ENCODE results near the gene CKAP5.
"Not testable (repeated sequence)": the region's sequence is repeated elsewhere in the genome, so short reads cannot be mapped to it uniquely, and the experiment has no call there.

The CKAP5 gene

DNA sequence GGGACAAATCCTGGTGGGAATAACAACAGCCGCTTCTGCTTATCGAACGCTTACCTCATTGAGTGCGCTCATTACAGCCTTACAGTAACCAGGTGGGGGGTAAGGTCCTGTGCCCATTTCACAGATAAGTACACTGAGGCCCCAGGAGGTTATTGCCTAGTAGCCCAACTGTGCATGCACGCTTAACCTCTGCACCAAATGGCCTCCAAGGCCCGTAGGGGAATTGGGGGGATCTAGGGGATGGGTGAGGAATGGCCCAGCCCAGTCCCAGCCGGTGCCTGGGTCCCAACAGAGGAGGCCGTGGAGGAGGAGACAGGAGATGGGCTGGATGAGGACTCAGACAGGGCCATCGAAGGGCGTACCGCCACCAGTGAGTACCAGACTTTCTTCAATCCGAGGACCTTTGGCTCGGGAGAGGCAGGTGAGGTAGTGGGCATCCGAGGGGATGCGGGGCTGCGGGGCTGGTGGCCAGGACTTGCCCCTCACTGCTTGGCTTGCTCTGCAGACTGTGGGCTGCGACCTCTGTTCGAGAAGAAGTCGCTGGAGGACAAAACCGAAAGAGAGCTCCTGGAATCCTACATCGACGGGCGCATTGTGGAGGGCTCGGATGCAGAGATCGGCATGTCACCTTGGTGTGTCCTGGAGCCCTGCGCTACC lies 119.7 kb downstream of the CKAP5 start:
- DNase-seq (ENCODE audit: low read depth in 3 of 3): no peak

DNA sequence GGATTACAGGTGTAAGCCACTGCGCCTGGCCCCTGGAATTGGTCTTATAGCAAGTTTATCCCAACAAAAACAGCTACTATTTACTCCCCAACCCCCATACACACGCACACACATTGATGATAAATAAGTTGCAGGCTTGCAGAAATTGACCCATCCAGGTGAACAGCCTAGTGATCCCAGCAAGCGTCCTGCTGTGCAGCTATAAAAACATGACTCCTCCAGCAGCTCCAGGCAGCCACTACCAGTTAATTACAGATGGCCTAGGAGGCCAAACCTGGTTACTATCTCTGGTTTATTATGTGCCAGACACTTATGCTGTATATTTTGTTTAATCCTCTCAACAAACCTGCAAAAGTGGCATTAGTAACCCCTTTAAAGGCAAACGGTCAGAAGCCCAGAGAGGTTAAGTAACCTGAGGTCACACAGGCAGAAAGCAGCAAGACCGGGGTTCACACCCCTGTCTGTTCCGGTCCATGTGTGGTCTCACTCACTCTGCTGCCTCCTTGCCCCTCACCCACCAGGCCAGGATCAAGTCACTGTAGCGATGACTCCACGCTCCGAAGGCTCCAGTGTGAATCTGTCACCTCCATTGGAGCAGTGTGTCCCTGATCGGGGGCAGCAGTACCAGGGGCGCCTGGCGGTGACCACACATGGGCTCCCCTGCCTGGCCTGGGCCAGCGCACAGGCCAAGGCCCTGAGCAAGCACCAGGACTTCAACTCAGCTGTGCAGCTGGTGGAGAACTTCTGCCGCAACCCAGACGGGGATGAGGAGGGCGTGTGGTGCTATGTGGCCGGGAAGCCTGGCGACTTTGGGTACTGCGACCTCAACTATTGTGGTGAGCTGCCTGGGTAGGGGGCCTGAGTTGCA lies 120.5 kb downstream of the CKAP5 start:
- DNase-seq (ENCODE audit: low read depth in 3 of 3): no peak

DNA sequence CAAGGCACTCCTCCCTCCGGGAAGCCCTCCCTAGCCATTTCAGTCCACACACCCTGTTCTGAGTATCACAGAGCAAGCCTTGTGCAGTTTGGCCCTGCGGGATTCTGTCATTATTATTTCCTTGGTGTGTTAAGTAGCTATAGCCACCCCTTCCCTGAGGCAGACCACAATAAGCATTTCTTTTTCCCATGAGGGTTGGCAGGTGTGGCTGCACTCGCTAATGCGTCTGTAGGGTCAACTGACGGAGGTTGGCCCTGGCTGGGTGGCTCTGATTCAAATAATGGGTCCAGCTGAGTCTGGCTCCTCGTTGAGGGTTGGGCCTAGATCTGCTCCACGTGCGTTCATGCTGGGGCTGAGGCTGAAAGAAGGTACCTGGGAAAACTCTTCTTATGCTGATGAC lies 122.0 kb downstream of the CKAP5 start:
- no peak for DNase-seq (ENCODE audit: low read depth in 3 of 3)

DNA sequence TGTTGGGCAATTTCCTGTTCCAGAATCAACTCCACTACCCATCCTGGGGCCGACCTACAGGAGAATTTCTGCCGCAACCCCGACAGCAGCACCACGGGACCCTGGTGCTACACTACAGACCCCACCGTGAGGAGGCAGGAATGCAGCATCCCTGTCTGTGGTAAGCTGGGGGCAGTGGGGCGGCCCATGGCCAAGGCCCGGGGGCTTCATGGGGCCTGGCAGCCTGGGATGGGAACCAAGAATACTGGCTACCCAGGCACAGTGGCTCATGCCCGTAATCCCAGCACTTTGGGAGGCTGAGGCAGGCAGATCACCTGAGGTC lies 122.8 kb downstream of the CKAP5 start:
- no peak for DNase-seq (ENCODE audit: low read depth in 3 of 3)

DNA sequence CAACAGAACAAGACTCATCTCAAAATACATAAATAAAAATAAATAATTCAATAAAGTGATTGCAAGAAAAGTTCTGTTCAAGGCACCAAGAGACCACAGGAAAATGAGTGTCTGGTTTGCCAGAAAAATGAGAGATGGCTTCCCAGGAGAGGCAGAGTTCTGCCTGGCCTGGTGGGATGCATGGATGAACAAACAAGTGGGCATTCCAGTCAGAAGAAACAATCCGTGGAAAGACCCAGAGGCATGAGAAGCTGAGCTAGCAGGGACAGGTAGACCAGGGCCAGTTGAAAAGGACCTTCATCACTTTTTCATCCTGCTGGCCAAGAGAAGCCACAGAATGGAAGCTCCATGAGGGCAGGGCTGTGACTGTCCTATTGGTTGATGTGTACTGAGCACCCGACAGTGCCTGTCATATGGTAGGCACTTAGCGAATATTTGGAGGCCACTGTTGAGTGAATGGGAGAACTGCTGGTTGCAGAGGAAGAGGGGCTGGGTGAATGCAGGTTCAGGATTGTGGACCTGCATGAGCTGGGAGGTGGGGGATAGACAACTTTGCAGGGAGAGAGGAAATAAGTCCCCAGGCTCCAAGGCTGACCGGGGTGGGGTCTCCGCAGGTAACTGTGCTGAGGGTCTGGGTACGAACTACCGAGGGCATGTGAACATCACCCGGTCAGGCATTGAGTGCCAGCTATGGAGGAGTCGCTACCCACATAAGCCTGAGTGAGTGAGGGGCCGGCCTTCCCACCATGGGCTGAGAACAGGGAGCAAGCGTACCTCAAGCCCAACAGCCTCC lies 123.3 kb downstream of the CKAP5 start:
- DNase-seq (ENCODE audit: low read depth in 3 of 3): no peak

DNA sequence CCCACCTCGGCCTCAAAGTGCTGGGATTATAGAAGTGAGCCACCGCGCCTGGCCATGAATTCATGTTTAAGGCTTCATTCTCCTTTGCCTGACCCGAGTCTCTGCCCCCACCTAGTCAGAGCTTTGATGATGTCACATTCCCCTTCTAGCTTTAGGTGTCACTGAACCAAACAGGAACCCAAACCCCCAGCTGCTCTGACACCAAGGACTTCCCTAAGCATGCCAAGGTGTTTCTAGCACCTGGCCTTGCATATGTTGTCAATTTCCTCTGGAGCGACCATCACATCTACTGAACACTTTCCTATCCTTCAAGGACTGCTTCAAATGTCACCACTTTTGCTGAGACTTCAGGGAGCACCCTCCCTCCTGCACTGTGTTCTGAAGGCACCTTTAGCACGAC lies 124.8 kb downstream of the CKAP5 start:
- DNase-seq (ENCODE audit: low read depth in 3 of 3): no peak

DNA sequence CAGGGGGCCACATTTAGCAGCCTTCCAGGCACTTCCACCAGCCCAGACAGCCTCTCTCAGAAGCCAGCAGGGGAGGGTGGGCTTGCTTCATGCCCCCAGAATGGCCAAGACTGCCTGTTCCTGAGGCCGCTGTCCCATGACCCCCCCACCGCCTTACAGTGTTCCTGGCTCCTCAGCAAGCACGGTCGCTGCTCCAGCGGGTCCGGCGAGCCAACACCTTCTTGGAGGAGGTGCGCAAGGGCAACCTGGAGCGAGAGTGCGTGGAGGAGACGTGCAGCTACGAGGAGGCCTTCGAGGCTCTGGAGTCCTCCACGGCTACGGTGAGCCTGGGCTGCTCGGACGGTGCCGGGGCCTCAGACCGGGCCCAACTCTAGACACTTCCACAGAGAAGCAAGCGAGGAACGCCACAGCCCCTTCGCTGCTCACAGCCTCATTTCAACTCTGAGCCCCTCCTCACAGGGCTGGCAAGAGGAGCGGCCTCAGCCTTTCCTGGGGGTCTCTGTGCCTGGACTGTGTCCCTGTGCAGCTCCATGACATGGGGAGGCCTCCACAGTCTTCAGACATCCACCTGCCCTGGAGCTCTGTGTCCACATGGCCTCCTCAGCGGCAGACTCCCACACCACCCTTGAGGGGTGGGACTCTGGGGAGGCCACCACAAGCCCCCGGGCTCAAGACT lies 126.4 kb downstream of the CKAP5 start:
- no peak for DNase-seq (ENCODE audit: low read depth in 3 of 3)

DNA sequence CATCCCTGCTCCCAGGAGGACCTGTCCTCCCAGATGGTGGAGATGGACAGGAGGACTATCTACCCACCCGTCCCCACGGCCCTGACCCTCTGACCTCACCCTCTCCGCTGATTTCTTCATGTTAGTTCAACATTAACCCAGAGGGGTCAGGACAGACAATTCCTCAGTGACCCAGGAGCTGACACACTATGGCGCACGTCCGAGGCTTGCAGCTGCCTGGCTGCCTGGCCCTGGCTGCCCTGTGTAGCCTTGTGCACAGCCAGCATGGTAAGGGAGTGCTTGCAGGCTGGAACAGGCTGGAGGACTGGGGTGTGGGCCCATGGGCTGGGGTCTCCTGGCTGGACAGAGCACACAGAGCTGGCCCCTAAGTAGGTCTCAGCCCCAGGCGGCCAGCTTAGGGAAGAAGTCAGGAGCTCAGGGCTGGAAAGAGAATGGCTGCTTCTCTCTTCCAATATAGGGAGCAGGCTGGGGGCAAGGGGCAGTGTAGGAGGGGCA lies 127.0 kb downstream of the CKAP5 start, which contains the start of gene F2:
F2 (plus strand) TSS at position 166 of the 495 bp plus-strand sequence; CDS start at position 189, 23 bp downstream.
- DNase-seq (ENCODE audit: low read depth in 3 of 3): no peak

DNA sequence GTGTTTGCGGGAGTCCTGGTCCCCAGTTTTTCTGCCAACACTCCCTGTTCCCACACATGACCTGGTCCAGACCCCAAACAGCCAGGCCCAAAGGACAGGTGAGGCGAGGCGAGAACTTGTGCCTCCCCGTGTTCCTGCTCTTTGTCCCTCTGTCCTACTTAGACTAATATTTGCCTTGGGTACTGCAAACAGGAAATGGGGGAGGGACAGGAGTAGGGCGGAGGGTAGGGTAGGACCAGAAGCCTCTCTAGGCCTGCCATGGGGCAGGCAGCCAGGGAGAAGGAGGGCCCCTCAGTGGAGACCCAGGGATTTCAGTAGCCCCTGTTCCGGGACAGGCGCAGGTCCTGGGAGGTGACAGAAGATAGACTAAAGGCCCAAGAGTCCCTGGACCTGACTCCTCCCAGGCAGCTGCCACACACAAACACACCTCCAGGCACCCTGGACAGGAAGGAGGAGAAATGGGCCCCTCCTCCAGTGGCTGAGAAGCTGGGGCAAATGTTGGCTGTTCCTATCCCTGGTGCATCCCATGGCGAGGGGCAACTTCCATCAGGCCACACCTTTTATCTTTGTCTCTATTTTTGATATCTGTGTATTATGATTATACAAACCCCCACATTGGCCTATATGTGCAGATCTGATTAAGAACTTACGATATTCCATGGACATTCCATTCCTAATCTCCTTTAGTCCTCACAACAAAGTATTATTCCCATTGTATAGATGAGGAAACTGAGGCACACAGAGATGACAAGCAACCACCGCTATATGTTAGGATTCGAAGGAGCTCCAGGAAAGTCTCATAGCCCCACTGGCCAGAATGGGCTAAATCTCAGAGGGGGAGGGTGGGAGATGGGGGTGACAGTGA lies 127.7 kb downstream of the CKAP5 start:
- no peak for DNase-seq (ENCODE audit: low read depth in 3 of 3)

DNA sequence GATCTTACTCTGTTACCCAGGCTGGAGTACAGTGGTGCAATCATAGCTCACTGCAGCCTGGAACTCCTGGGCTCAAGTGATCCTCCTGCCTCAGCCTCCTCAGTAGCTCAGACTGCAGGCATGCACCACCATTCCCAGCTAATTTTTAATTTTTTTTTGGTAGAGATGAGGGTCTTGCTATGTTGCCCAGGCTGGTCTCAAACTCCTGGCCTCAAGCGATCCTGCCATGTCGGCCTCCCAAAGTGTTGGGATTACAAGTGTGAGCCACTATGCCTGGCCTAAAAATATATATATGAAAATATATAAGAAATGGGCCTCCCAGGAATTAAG lies 128.3 kb downstream of the CKAP5 start:
- DNase-seq (ENCODE audit: low read depth in 3 of 3): not testable (repeated sequence)

DNA sequence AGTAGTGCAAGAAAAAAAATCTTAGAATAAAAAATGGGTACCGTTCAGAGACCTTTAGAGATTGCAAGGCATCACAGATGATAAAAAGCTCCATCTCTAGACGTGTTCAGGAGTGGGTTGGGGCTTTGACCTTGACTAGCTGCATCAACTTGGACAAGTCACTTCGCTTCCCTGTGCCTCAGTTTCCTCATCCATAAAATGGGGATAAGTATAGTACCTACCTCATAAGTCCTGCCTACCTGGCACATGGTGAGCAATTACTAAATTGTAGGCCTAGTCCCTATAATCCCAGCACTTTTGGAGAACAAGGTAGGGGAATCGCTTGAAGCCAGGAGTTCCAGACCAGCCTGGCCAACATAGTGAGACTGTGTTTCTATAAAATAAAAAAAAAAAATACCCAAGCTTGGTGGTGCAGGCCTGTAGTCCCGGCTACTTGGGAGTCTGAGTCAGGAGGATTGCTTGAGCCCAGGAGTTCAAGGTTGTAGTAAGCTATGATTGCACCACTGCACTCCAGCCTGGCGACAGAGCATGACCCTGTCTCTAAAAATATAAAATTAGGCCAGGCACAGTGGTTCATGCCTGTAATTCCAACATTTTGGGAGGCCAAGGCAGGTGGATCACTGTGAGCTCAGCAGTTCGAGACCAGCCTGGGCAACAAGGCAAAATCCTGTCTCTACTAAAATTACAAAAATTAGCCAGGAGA lies 133.1 kb downstream of the CKAP5 start:
- DNase-seq (ENCODE audit: low read depth in 3 of 3): no peak

DNA sequence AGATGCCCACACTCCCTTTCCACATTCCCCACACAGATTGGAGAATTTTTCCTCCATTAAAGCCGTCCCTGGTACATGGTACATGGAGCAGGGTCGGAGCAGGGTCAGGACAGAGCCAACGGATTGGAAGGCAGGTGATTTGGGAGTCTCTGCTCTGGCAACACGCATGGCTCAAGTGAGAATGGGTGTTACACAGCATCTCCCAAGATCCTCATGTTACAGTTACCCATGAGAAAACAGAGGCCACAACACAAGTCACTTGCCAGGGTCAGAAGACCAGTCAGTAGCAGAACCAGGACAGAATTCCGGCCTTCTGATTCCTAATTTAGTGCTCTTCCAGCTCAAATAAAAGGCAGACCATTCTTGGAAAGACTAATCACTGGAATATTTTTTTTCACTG lies 134.8 kb downstream of the CKAP5 start:
- no peak for DNase-seq (ENCODE audit: low read depth in 3 of 3)

DNA sequence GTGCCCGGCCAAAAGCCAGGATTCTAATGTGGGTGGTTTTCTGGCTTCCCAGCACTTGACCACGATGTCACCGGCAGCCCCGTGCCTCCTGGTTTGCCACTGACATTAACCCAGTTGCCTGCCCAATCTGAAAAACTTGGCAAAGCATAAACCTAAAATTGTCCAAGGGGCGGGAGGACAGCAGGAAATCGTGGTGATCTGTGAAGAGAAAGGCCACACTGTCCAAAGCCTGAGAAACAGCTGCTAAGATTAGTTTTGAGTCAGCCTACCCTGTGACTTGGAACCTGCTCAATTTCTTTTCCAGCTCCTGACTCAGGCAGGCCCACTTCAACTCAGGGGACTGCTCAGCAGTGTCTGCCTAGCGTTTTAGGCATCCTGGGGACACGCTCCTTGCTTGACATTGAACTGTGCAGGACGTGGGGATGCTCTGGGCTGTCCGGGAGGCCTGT lies 135.2 kb downstream of the CKAP5 start:
- DNase-seq (ENCODE audit: low read depth in 3 of 3): no peak

DNA sequence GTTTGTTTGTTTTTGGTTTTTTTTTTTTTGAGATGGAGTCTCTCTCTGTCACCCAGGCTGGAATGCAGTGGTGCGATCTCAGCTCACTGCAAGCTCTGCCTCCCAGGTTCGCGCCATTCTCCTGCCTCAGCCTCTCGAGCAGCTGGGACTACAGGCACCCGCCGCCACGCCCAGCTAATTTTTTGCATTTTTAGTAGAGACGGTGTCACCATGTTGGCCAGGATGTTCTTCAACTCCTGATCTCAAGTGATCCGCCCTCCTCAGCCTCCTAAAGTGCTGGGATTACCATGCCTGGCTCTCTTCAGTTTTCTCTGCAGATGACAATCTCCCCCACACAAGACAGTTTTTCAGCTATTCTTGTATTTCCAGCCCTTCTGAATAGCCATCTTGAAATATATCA lies 136.7 kb downstream of the CKAP5 start:
- DNase-seq (ENCODE audit: low read depth in 3 of 3): not testable (repeated sequence)

DNA sequence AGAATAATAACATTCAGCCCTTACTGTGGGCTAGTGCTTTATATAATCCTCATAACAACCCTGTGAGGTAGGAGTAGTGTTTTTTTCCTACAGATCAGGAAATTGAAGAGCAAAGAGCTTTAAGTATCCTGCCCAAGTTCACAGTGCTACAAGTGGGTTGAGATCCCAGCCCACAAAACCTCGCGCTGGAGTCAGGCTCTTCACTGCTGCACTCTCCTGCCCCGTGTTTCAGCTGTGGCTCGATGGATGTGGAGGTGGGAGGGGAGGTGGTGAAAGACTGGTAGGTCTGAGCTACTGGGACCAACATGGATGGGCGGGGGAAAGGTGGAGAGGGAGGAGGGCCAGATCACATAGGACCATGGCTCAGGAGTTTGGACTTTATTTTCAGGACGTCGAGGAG lies 139.2 kb downstream of the CKAP5 start:
- DNase-seq (ENCODE audit: low read depth in 3 of 3): no peak

DNA sequence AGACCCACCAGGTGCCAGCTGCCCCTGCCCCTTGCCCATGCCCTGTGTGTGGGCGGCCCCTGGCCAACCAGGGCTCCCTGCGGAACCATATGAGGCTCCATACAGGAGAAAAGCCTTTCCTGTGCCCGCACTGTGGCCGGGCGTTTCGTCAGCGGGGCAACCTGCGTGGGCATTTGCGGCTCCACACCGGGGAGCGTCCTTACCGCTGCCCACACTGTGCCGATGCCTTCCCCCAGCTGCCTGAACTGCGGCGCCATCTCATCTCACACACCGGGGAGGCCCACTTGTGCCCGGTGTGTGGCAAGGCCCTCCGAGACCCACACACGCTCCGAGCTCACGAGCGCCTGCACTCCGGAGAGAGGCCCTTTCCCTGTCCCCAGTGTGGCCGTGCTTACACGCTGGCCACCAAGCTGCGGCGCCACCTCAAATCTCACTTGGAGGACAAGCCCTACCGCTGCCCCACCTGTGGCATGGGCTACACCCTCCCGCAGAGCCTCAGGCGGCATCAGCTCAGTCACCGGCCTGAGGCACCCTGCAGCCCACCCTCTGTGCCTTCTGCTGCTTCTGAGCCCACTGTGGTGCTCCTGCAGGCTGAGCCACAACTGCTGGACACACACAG lies 140.9 kb downstream of the CKAP5 start:
- no peak for DNase-seq (ENCODE audit: low read depth in 3 of 3)

DNA sequence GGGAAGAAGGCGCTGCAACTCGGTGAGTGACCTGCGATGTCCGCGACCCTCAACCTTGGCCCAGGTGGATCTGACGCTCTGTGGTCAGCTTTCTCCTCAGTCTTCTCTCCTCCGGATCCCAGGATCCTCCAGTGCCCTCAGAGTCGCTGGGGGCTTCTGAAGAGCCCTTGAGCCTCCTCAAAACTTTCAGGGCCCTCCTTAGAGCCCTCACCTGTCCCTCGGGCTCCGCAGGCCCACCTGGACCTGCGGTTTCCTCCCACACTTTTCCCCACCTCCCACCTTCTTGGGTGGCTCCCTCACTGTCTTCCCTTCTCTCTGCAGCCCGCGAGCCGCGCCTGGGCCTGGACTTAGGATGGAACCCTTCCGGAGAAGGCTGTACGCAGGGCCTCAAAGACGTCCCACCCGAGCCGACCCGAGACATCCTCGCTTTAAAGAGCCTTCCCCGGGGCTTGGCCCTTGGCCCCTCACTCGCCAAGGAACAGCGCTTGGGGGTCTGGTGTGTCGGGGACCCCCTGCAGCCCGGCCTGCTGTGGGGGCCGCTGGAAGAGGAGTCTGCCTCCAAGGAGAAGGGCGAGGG lies 144.9 kb downstream of the CKAP5 start:
- no peak for DNase-seq (ENCODE audit: low read depth in 3 of 3)

DNA sequence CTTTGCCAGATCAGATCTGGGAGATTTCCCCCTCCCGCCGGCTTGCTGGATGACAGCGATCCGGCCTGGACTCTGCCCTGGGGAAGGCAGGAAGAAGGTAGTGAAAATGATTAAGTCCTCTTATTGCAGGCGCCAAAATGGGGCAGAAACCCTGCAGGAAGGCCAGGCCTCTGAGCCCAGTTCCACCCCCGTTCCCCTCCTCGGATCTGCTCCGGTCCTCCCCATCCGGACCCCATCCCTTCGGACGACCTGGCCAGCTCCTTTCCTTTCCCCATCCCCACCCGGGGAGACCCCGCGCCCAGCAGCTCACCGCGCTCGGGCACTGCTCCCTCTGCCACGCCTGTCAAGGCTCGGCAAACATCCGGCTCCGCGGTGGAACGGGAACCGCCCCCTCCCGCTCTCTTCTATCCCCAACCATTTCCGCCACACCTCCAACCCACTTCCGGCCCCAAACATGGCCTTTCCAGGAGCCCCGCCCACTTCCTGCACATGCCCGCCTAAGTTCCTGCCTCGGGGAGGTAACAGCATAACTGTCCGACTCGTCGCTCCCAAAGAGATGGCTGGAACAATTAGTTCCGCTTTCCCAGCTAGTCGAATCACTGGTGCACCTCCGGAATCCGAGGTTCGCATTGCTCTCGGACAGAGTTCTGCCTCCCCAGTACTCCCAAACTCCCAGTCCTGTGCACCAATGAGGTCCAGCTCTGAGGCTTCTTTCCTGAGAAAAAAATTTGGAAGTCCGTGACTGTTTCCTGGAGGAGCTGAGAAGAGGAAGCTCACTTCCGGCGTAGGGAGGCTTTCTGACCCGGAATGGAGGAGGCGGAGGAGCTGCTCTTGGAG lies 145.6 kb downstream of the CKAP5 start, which contains the start of the genes ARHGAP1 and ZNF408:
ARHGAP1 (minus strand) TSS at position 379 of the 837 bp plus-strand sequence. CDS start 4,512 bp downstream, outside the sequence.
ZNF408 (plus strand) TSS at position 791 of the 837 bp plus-strand sequence; CDS start at position 808, 17 bp downstream.
- DNase-seq (ENCODE audit: low read depth in 3 of 3): peak; percentile 99 to 100 (median 99)
